NCI-H2081 (cell line): ENCODE data around the gene MSS51.
A peak's percentile ranks its signal among the peaks of the same experiment; 100 is the strongest.
"Not testable (repeated sequence)": the region's sequence is repeated elsewhere in the genome, so short reads cannot be mapped to it uniquely, and the experiment has no call there.

ENCODE experiments used
- DNase-seq, 2 experiments: peaks; one replicate each; lab custom pipeline; 2025; lab: John Stamatoyannopoulos, UW

MSS51 gene

DNA sequence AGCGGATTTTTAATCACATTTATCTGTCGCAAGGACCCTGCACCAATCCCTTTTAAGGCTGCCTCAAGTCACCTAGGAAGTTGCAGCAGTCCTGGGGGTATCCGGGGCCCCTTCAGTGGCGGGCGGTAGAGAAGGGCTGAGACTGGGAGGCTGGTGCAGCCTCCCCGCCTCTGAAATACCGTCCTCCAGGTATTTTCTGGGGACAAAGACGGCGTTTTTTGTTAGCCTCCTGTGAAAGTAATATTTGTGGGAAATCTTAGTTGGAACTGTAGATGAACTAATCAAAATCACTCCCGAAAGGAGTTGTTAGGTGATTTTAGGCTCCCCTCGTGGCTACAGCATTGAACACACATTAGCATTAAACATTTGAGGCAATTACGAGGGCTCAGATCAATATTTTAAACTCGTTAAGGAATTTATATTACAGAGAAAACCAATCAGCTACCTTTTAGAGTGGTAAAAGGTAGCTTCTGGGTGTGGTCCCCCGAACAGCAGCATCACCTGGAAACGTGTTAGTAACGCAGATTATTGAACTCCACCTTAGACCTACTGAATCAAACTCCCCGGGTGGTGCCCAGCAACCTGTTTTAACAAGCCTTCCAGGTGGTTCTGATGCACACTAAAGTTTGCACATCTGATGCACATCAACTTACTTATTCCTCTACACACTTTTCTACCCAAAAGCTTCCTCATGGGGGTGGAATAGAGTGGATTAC is 19.0 kb downstream of the MSS51 start:
- DNase-seq, result peak in 1 of 2 experiments; percentile 27

DNA sequence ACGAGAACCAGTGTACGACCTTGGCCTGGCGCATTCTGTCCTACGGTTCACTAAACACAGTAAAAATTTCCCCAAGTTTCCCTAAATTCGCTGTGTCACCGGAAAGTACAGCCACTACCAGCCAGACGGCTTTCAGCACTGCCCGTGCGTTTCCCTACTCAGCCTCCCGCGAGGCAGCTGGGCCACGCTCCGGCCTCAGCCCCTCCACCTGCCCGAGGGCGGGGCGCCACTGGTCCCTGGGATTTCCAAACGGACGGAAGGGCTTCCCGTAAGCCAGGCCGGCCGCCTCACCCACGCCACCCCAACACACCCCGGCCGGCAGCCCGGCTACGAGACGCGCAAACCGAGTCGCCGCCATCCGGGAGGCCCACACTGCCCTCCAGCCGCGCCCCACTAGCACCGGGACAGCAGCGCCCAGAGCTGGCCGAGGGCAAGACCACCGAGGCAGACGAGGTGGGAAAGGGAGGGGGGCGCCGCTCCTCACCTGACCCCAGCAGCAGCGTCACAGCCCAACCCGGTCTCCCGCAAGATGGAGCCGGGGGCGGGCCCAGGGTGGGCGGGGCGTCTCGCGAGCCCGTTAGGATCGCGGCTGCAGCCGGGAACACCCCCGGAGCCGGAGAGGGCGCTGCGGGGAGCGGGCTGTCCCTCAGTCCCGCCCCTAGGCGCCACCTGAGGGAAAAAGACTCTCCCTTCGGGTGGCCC is 19.7 kb downstream of the MSS51 start, which contains the start of gene ANXA7:
Gene ANXA7 (minus strand): TSS at position 531 of the 702 bp plus-strand sequence. CDS start 13,202 bp downstream, outside the sequence.
- peak; percentile 84 to 88 for DNase-seq

DNA sequence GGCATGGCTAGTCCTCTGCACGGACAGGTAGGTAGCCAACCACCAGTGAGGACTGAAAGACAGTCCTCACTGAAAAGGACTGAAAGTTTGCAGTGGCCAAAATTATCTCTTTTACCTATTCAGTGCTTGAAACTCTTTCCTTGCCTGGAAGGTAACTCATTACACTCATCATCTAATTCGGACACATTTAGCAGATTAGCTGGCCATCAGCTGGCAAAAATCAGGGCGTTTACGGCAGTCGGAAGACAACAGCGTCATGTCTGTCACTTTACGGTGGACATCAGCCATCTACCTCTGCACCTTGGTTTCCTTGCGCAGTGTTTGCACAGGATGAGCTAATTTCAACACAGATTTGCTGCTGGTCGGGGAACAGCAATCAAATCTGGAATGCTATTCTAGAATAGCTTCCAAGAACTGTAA is 20.2 kb downstream of the MSS51 start:
- DNase-seq, result peak; percentile 47 to 75

DNA sequence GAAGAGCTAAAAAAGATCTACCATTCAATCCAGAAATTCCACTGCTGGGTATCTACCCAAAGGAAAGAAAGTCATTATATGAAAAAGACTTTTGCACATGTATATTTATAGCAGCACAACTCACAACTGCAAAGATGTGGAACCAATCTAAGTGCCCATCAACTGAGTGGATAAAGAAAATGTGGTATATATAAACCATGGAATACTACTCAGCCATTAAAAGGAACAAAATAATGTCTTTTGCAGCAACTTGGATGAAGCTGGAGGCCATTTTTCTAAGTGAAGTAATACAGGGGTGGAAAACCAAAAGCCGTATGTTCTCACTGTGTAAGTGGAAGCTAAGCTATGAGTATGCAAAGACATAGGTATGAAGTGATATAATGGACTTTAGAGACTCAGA is 22.5 kb downstream of the MSS51 start:
- DNase-seq, result no peak

DNA sequence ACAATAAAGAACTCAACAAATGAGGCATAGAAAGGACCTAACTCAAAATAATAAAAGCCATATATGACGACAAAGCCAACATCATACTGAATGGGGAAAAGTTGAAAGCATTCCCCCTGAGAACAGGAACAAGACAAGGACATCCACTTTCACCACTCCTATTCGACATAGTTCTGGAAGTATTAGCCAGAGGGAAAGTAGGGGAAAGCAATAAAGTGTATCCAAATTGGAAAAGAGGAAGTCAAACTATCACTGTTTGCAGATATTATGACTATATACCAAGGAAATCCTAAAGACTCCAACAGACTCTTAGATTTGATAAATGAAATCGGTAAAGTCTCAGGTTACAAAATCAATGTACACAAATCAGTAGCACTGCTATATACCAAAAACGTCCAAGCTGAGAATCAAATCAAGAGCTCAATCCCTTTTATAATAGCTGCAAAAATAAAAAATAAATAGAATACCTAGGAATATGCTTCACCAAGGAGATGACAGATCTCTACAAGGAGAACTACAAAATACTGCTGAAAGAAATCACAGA is 24.3 kb downstream of the MSS51 start:
- DNase-seq, result no peak

DNA sequence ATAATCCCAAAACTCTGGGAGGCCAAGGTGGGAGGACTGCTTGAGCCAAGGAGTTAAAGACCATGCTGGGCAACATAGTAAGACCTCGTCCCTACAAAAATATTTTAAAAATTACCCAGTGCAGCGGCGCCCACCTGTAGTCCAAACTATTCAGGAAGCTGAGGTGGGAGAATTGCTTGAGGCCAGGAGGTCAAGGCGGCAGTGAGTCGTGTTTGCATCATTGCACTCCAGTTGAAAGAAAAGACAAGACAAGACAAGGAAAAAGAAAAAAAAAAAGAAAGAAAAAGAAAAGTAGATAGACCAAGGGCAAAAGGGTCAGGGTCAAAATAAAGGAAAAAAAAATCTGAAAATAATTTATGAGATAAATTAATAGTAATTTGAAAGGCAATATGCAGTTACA is 25.3 kb downstream of the MSS51 start:
- no peak for DNase-seq

DNA sequence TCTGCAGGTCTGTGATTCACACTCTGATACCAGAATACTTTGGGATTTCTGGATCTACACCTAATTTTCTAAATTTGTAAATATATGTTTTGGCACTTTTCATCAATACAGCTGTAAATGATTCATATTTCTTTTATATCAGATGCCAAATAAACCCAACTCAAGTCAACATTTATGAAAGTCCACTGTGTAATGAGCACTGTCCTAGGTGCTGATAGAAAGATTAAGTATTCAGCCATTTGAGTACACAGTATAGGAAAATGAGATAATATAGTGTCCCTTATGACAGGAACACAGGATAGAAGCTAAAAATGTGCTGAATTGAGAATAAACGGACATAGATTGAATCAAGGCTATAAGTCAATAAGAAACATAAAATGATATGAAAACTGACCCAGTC is 25.9 kb downstream of the MSS51 start:
- no peak for DNase-seq

DNA sequence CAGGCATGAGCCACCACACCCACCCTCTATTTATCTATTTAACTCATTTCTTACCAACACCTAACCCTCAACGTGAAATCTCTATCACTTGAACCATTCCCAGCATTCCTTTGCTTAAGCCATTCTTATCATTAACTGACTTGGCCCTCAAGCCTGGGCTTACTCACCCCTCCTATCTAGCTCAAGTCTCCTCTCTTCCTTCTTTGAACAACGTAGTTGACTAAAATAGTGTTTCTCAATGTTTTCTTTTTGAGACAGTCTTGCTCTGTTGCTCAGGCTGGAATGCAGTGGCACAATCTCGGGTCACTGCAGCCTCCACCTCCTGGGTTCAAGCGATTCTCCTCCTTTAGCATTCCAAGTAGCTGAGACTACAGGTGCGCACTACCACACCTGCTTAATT is 26.5 kb downstream of the MSS51 start:
- no peak for DNase-seq

DNA sequence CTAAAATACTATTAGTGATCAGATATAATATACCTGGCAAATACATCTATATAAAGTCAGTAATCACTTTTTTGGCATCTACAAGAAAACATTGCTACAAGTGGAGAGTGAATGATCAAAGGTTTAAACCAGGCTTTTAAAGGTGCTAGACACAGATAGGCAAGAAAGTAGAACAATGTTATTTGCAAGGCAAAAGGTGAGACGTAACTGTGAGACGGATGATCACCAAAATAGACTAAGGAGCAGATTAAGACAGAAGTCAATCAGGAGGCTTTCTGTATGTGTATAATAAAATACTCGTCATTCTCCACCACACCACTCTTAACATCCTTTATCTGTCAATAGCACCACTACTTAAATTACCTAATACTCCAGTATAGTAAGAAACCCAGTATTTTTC is 27.8 kb downstream of the MSS51 start:
- DNase-seq, result no peak

DNA sequence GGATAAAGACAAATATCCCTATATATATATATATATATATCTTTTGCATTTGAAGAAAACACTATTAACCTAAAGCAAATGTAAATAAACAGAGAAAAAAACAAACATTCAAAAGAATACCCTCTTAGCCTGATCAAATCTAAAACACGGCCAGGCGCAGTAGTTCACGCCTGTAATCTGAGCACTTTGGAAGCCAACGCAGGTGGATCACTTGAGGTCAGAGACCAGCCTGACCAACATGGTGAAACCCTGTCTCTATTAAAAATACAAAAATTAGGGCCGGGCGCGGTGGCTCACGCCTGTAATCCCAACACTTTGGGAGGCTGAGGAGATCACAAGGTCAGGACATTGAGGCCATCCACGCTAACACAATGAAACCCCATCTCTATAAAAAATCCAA is 28.7 kb downstream of the MSS51 start:
- no peak for DNase-seq

DNA sequence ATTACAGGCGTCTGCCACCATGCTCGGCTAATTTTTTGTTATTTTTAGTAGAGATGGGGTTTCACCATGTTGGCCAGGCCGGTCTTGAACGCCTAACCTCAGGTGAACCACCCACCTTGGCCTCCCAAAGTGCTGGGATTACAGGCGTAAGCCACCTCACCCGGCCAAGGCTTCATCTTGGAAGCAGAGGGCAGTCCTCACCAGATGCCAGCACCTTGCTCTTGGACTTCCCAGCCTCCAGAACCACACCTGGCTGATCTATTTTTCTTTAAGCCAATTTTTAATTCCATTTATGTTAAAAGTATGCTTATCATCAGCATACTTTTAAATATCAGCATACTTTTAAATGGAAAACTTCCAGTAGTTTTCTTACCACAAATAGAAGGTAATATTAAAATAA is 31.7 kb downstream of the MSS51 start:
- no peak for DNase-seq

DNA sequence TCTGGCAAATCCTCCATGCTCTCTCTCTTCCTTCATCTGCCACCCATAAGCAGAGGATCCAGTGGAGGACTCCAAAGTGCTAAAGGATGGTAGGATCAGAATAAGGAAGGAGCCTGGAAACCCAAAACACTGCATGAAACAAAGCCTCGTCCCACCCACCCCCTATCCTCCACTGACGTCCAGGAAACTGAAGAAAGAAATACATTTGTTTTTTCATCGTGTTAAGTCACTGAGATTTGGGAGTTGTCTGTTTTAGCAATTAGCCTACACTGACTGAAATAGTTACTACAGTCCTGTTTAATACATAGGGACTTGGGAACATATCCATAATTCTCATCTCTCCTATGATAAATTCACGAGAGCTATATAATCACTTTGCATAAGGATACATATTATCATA is 34.3 kb downstream of the MSS51 start:
- no peak for DNase-seq

DNA sequence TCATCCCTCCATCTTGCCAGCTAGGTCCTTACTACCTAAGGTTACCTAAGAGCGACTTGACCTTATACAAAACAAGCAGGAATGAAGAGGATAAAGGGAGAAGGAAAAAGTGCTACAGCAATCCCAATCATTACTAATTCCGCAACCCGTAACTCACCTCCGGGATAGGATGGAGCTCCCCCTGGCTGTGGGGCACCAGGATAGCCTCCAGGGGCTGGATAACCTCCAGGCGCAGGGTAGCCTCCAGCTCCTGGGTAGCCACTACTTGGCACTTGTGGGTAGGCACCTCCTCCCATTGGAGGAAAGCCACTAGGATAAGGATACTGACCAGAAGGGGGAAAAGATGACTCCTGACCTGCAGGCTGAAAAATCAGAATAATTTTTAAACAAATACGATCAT is 35.3 kb downstream of the MSS51 start:
- DNase-seq, result no peak

DNA sequence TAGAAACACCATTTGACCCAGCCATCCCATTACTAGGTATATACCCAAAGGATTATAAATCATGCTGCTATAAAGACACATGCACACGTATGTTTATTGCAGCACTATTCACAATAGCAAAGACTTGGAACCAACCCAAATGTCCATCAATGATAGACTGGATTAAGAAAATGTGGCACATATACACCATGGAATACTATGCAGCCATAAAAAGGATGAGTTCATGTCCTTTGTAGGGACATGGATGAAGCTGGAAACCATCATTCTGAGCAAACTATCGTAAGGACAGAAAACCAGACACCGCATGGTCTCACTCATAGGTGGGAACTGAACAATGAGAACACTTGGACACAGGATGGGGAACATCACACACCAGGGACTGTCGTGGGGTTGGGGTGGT is 39.0 kb downstream of the MSS51 start:
- DNase-seq, result not testable (repeated sequence)

DNA sequence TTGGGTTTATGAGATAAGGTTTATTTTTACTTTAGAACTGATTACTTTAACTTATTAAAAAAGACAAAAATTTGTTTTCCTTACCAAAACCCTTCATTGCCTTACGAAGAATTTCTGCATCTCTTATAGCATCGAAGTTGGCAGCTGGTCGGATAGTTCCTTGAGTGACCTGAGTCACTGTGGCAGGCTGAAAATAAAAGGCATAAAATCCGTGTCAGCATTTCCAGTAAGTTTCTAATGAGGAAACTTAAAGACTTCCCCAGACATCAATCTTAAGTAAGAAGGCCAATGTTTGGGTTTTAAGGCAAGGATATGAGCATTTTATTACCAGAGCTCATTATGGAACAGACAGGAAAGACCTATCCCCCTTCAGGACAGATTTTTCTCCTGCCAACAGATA is 45.1 kb downstream of the MSS51 start:
- DNase-seq, result no peak

DNA sequence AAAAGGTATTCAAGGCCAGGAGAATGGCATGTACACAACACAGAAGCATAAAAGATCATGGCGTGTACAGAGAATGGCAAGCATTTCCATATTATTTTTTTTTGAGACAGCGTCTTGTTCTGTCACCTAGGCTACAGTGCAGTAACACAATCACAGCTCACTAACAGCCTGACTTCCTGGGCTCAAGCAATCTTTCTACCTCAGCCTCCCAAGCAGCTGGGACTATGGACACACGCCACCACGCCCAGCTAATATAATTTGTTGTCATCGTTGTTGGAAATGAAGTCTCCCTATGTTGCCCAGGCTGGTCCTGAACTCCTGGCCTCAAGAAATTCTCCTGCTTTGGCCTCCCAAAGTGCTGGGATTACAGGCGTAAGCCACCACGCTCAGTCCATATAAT is 46.8 kb downstream of the MSS51 start:
- DNase-seq, result no peak

DNA sequence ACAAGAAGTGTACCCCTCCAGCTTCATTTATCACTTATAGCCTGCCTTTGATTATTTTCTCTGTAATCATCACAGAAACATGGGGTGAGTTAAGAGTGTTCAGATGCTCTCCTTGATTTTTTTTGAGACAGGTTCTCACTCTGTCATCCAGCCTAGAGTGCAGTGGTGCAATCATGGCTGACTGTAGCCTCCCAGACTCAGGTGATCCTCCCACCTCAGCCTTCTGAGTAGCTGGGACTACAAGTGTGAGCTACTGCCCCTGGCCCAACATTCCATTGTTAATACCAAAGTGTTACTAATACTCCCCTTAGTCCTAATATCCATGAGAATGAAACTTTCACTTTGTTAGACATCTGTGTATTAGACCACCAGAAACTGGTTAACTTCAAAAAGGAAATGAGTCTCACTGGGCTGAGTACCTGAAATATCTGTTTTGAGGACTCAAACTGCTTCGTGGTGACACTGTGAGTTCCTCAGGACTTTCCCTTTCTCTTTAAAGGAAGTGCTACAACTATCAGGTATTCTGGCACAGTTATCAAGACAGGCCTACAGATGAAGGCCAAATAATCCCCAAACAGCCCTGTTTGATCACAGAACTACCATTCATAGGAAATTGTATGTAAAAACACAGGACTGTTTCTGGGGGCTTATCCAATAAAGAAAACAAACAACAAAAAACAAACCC is 54.2 kb downstream of the MSS51 start:
- no peak for DNase-seq

DNA sequence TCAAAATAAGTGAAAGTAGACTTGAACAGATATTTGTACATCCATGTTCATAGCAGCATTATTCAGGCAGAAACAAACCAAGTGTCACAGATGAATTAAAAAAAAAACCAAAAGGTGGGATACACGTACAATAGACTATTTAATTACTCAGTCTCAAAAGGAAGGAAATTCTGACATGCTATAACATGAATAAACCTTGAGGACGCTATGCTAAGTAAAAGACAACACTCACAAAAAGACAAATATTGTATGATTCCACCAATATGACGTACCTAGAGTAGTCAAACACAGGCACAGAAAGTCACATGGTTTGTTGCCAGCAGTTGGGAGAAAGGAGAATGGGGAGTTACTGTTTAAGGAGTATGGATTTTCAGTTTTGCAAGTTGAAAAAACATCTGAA is 56.7 kb downstream of the MSS51 start:
- no peak for DNase-seq
